ENCODE measurements around the gene ANXA6.

ANXA6 gene

GRCh38 chr5:151186052-151186451 lies 28.5 kb upstream of the ANXA6 start:
- TF ChIP-seq CTCF (conservative IDR thresholded peaks at IDR 0.05), result no peak
- no peak overlapping the region for H3K27ac ChIP-seq

GRCh38 chr5:151184316-151185042 lies 26.9 kb upstream of the ANXA6 start:
- no peak overlapping the region for H3K27ac ChIP-seq
- TF ChIP-seq CTCF (conservative IDR thresholded peaks at IDR 0.05), result no peak

DNA sequence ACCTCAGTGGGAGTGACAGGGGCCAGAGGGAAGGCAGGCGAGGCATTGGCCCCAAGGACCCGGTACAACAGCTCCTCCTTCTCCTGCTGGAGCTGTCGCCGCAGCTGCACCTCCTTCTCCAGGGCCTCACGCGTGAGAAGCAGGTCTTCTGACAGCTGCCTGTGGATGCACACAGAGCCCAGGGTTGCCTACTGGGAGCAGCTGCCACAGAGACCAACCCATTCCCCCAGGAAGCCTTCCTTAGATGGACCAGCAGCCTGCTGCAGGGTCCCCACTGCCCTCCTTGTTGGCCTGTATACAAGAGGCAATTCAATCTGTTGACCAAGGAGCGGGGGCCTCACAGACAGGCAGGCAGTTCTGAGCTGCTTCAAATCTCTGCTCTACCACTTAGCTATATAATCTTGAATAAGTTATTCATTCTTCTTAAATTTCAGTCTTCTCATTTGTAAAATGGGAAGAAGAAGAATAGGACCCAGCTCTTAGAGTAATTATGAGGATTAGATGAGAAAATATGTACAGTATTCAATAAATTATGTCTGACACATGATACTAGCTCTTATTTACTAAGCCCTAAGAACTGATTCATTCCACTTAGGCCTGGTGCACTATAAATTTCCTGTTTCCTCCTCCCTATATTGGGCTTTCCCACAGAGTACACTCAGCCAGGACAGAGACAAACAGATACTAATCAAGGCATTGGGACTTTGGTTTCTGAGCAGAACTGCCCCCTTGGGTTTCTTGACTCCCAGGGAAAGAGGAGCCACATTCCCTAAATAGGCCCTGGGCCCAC lies 26.1 kb upstream of the ANXA6 start:
- no peak overlapping the region for H3K27ac ChIP-seq
- no peak for TF ChIP-seq CTCF (conservative IDR thresholded peaks at IDR 0.05)

- no peak overlapping the region for H3K27ac ChIP-seq
- no peak for TF ChIP-seq CTCF (conservative IDR thresholded peaks at IDR 0.05)
Observed at GRCh38 chr5:151182976-151183375, 25.4 kb upstream of the ANXA6 start.

DNA sequence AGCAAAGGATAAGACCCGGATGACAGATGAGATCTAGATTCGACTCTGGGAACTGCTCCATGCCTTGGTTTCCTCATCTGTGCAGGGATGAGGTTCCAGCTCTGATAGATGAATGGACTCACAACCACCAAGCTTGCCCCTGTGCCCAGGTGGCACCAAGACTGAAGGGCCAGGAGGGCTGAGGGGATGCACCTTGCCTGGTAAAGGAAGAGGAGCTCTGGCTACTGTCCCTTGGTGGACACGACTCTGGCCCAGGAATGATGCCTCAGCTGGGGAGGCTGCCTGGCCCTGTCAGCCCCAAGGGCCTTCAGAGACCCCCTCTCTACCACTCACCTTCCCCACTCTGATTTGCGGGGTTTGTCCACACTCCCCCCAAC lies 24.9 kb upstream of the ANXA6 start:
- no peak for TF ChIP-seq CTCF (conservative IDR thresholded peaks at IDR 0.05)
- no peak overlapping the region for H3K27ac ChIP-seq

- TF ChIP-seq CTCF (conservative IDR thresholded peaks at IDR 0.05), result no peak
- H3K27ac ChIP-seq, result no peak overlapping the region
Observed at GRCh38 chr5:151181818-151182523, 24.4 kb upstream of the ANXA6 start.

DNA sequence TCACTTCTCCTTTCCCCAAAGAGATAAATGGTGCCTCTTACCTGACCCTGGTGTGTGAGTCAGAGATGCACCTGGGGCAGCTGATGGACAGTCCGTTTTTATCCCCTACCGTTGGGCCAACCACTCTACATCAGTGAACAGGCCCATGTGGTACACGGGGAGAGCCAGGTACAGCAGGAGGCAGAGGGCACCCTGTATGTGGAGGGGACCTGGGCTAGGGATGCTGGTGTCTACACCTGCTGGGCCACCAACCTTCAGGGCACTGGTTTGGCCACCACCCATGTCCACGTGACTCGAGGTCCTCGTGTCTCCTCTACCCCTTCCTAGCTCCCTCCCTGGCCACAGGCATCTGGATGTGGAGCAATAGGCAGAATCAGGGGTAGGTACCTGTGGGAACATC lies 22.7 kb upstream of the ANXA6 start:
- no peak for TF ChIP-seq CTCF (conservative IDR thresholded peaks at IDR 0.05)
- H3K27ac ChIP-seq, result no peak overlapping the region

Data from VCaP (cell line).